Measurements from ENCODE around the gene GABRB2. TPM values are rescaled to one million over a fixed set of nuclear protein-coding genes. Genes with fewer than 3 reads are reported as not detected.

Gene GABRB2
- total RNA-seq, 1 donor from 2014 or later = 0.20 TPM

DNA sequence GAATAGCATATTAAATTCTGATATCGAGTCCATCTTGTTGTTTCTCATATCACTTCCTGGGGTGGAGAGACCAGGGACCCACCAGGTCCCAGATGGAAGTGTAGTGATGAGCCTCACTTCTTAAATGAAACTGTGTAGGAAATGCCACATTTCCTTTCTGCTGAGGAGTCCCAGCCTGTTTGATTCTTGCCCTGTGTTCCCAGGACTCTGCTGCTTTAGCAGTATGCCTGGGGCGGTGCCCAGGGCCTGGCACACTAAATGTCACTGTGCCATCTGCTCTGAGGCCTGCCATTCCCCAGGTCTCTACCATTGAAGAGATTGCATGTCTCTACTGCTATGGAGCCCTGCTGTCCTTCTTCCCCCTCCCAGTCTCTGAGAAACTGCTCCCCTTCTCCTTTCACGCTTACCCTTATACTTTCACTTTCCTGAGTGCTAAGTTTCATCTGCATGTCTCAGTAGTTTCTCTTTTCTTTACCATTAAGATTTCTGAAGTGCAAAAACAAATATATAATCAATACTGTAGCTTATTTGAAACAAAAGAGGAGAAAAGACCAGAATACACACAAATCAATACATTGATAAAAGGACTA is 260.4 kb downstream of the GABRB2 start:
- Mint-ChIP-seq H3K27ac (ENCODE audit: unreplicated experiment) (no peak overlapping the region), H3K27me3 (ENCODE audit: low read depth, unreplicated experiment) (peaks cover 2% of the 10 kb centered on the region), H3K36me3 (ENCODE audit: low read depth, unreplicated experiment) (no peaks in the 10 kb centered on the region), H3K4me3 (ENCODE audit: unreplicated experiment) (no peak overlapping the region), H3K4me1 (ENCODE audit: low read depth, unreplicated experiment) (no peaks in the 10 kb centered on the region), H3K9me3 (ENCODE audit: unreplicated experiment) (no peaks in the 10 kb centered on the region)
- no peak for DNase-seq (ENCODE audit: low read depth)
- H3K9me3 ChIP-seq (ENCODE audit: insufficient read depth, low read depth, low read length) = no peaks in the 10 kb centered on the region
- H3K4me2 ChIP-seq (ENCODE audit: low read length) = no peak overlapping the region
- H3K4me3 ChIP-seq (ENCODE audit: insufficient read depth, low read depth, low read length) = no peak overlapping the region
- no peak overlapping the region for H3K9ac ChIP-seq (ENCODE audit: low read length)
- no peak for FAIRE-seq
- no peaks in the 10 kb centered on the region for H4K20me1 ChIP-seq (ENCODE audit: insufficient read depth, low read length)
- no peaks in the 10 kb centered on the region for H3K4me1 ChIP-seq (ENCODE audit: insufficient read depth, low read length)
- H2AFZ ChIP-seq (ENCODE audit: low read depth, low read length) = no peak overlapping the region
- H3K79me2 ChIP-seq (ENCODE audit: insufficient read depth, low read length) = no peaks in the 10 kb centered on the region
- H3K27ac ChIP-seq (ENCODE audit: low read depth, low read length) = no peak overlapping the region
- TF ChIP-seq, protein P1, sequence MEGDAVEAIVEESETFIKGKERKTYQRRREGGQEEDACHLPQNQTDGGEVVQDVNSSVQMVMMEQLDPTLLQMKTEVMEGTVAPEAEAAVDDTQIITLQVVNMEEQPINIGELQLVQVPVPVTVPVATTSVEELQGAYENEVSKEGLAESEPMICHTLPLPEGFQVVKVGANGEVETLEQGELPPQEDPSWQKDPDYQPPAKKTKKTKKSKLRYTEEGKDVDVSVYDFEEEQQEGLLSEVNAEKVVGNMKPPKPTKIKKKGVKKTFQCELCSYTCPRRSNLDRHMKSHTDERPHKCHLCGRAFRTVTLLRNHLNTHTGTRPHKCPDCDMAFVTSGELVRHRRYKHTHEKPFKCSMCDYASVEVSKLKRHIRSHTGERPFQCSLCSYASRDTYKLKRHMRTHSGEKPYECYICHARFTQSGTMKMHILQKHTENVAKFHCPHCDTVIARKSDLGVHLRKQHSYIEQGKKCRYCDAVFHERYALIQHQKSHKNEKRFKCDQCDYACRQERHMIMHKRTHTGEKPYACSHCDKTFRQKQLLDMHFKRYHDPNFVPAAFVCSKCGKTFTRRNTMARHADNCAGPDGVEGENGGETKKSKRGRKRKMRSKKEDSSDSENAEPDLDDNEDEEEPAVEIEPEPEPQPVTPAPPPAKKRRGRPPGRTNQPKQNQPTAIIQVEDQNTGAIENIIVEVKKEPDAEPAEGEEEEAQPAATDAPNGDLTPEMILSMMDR (IDR thresholded peaks at IDR 0.05; ENCODE audit: insufficient read depth, low read depth, low read length) = no peak
- no peak for TF ChIP-seq EZH2 (IDR thresholded peaks at IDR 0.05; ENCODE audit: insufficient read depth, low read length)
- no peaks in the 10 kb centered on the region for H3K36me3 ChIP-seq (ENCODE audit: insufficient read depth, low read length)
- no peaks in the 10 kb centered on the region for H3K27me3 ChIP-seq (ENCODE audit: insufficient read depth, low read length)

DNA sequence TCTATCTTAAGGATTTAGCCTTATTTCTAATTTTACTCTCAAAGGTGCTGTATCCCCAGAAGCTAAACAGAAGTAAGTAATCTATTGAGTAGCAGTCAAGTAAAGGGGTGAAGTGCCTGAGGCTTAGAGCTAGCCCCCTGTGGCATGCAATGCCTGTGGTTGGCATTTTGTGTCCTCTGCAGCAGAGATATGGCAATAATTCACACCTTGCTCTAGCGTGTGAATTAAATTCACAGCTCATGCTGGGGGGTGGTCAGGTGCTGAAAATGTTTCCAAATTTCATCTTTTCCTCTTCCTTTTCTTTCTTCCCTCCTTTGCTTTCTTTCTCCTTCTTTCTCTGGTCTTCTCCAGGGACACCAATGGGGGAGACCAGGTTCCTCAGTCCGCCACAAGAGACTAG is 262.1 kb downstream of the GABRB2 start:
- Histone ChIP-seq H3K4me3 (ENCODE audit: insufficient read depth, low read depth, low read length) (no peak overlapping the region), H3K36me3 (ENCODE audit: insufficient read depth, low read length) (no peaks in the 10 kb centered on the region), H3K9me3 (ENCODE audit: insufficient read depth, low read depth, low read length) (no peaks in the 10 kb centered on the region), H3K4me1 (ENCODE audit: insufficient read depth, low read length) (no peaks in the 10 kb centered on the region), H3K9ac (ENCODE audit: low read length) (no peak overlapping the region), H4K20me1 (ENCODE audit: insufficient read depth, low read length) (no peaks in the 10 kb centered on the region), H2AFZ (ENCODE audit: low read depth, low read length) (no peak overlapping the region), H3K79me2 (ENCODE audit: insufficient read depth, low read length) (no peaks in the 10 kb centered on the region), H3K27me3 (ENCODE audit: insufficient read depth, low read length) (no peaks in the 10 kb centered on the region), H3K27ac (ENCODE audit: low read depth, low read length) (no peak overlapping the region), H3K4me2 (ENCODE audit: low read length) (no peak overlapping the region)
- DNase-seq (ENCODE audit: low read depth) = no peak
- Mint-ChIP-seq H3K4me1 (ENCODE audit: low read depth, unreplicated experiment) (no peaks in the 10 kb centered on the region), H3K9me3 (ENCODE audit: unreplicated experiment) (no peaks in the 10 kb centered on the region), H3K4me3 (ENCODE audit: unreplicated experiment) (no peak overlapping the region), H3K27me3 (ENCODE audit: low read depth, unreplicated experiment) (peaks cover 5% of the 10 kb centered on the region), H3K36me3 (ENCODE audit: low read depth, unreplicated experiment) (no peaks in the 10 kb centered on the region), H3K27ac (ENCODE audit: unreplicated experiment) (no peak overlapping the region)
- FAIRE-seq = no peak
- TF ChIP-seq EZH2 (IDR thresholded peaks at IDR 0.05; ENCODE audit: insufficient read depth, low read length) = no peak
- TF ChIP-seq, protein P1 (IDR thresholded peaks at IDR 0.05; ENCODE audit: insufficient read depth, low read depth, low read length) = no peak

DNA sequence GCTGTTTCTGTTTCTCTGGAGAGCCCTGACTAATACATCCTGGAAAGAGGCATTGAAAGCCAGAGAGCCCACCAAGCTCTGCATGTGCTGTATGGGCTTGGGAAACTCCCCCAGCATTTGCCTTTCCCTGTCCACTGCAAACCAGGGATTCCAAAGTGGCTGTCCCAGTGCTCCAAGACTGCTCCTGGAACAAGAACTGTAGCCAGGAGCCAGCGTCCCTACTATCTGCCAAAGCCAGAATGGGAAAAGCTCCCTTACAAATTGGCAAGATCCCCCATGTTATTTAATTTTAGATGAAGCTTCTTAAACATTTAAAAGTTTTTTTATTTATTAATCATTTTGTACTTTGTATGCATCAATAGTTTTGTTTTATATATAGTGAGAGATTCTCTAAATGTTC is 263.2 kb downstream of the GABRB2 start:
- FAIRE-seq = no peak
- Histone ChIP-seq H3K27me3 (ENCODE audit: insufficient read depth, low read length) (no peaks in the 10 kb centered on the region), H3K4me1 (ENCODE audit: insufficient read depth, low read length) (no peaks in the 10 kb centered on the region), H2AFZ (ENCODE audit: low read depth, low read length) (no peak overlapping the region), H3K36me3 (ENCODE audit: insufficient read depth, low read length) (no peaks in the 10 kb centered on the region), H3K79me2 (ENCODE audit: insufficient read depth, low read length) (no peaks in the 10 kb centered on the region), H3K9me3 (ENCODE audit: insufficient read depth, low read depth, low read length) (no peaks in the 10 kb centered on the region), H3K27ac (ENCODE audit: low read depth, low read length) (no peak overlapping the region), H4K20me1 (ENCODE audit: insufficient read depth, low read length) (no peaks in the 10 kb centered on the region), H3K4me2 (ENCODE audit: low read length) (no peak overlapping the region), H3K9ac (ENCODE audit: low read length) (no peak overlapping the region), H3K4me3 (ENCODE audit: insufficient read depth, low read depth, low read length) (no peak overlapping the region)
- DNase-seq (ENCODE audit: low read depth) = no peak
- Mint-ChIP-seq H3K4me1 (ENCODE audit: low read depth, unreplicated experiment) (no peaks in the 10 kb centered on the region), H3K4me3 (ENCODE audit: unreplicated experiment) (no peak overlapping the region), H3K36me3 (ENCODE audit: low read depth, unreplicated experiment) (no peaks in the 10 kb centered on the region), H3K9me3 (ENCODE audit: unreplicated experiment) (no peaks in the 10 kb centered on the region), H3K27ac (ENCODE audit: unreplicated experiment) (no peak overlapping the region), H3K27me3 (ENCODE audit: low read depth, unreplicated experiment) (peaks cover 5% of the 10 kb centered on the region)
- TF ChIP-seq EZH2 (IDR thresholded peaks at IDR 0.05; ENCODE audit: insufficient read depth, low read length) = no peak
- TF ChIP-seq, protein P1 (IDR thresholded peaks at IDR 0.05; ENCODE audit: insufficient read depth, low read depth, low read length) = no peak

All from astrocyte (in vitro differentiated cells and primary cell).